Fibroblast of pulmonary artery (primary cell): ENCODE data around the gene SENP2.
"Not testable (repeated sequence)": the region's sequence is repeated elsewhere in the genome, so short reads cannot be mapped to it uniquely, and the experiment has no call there.

Experiments used
- DNase-seq: peaks from one replicate; pipeline ENCODE4 v3.0.0-alpha.2; 2010; ENCODE audit warnings: low read depth
- H3K4me3 ChIP-seq: replicated peaks from 2 replicates; pipeline ENCODE4 v1.5.1; 2011; ENCODE audit warnings: low read depth, mild to moderate bottlenecking, control low read depth, low read length, moderate library complexity
- CTCF ChIP-seq: IDR thresholded peaks from 2 replicates; pipeline ENCODE4 v1.5.1; 2011; ENCODE audit warnings: mild to moderate bottlenecking, control low read depth, low read length, inconsistent platforms; ENCODE audit errors: missing control alignments

Gene SENP2

GRCh38 chr3:185552358-185552877, 33.7 kb upstream of the SENP2 start, which contains the start of gene LIPH:
Gene LIPH (minus strand): TSS chr3:185552588. CDS start chr3:185552471, 117 bp downstream.
- DNase-seq: peak; percentile 27
- TF ChIP-seq CTCF: no peak
- H3K4me3 ChIP-seq: peak within 1 kb of the TSS; percentile 14

- H3K4me3 ChIP-seq: no peak overlapping the region
- no peak for DNase-seq
- TF ChIP-seq CTCF: no peak
These were observed 31.0 kb upstream of the SENP2 start for GRCh38 chr3:185555101-185555501.

- TF ChIP-seq CTCF: no peak
- no peak for DNase-seq
- H3K4me3 ChIP-seq: no peak overlapping the region
These were observed 30.2 kb upstream of the SENP2 start for GRCh38 chr3:185555860-185556347.

- DNase-seq, H3K4me3 ChIP-seq: not testable (repeated sequence)
These were observed 29.5 kb upstream of the SENP2 start for GRCh38 chr3:185556640-185557039.

- H3K4me3 ChIP-seq: no peak overlapping the region
- no peak for DNase-seq
- TF ChIP-seq CTCF: no peak
These were observed 27.7 kb upstream of the SENP2 start for GRCh38 chr3:185558395-185558794.

GRCh38 chr3:185559706-185560090, 26.4 kb upstream of the SENP2 start:
- H3K4me3 ChIP-seq: no peak overlapping the region
- DNase-seq: no peak
- TF ChIP-seq CTCF: no peak

GRCh38 chr3:185560676-185561075, 25.4 kb upstream of the SENP2 start:
- no peak for TF ChIP-seq CTCF
- DNase-seq: no peak
- no peak overlapping the region for H3K4me3 ChIP-seq
